Thyroid gland (tissue), 4 donors: ENCODE measurements around the gene RPRD1B.

Source experiments
- POLR2A ChIP-seq, 2 donors: fragments of 450-650 bp; IDR thresholded peaks; one replicate each; pipeline ENCODE4 v1.6.1; 2017; ENCODE audit warnings: antibody characterized with exemption in 2 of 2, mild to moderate bottlenecking in 2 of 2, moderate library complexity in 1 of 2
- TF ChIP-seq, protein P1 (sequence below), 6 experiments: fragments of 200-600 bp in 3 of 6; fragments of 450-650 bp in 3 of 6; sonication (generic) in 3 of 6; IDR thresholded peaks; one replicate each; pipeline ENCODE4 v1.5.1; 2016 to 2019; ENCODE audit warnings: antibody characterized with exemption in 6 of 6, mild to moderate bottlenecking in 2 of 6, inconsistent platforms in 1 of 6, moderate library complexity in 1 of 6

DNA sequence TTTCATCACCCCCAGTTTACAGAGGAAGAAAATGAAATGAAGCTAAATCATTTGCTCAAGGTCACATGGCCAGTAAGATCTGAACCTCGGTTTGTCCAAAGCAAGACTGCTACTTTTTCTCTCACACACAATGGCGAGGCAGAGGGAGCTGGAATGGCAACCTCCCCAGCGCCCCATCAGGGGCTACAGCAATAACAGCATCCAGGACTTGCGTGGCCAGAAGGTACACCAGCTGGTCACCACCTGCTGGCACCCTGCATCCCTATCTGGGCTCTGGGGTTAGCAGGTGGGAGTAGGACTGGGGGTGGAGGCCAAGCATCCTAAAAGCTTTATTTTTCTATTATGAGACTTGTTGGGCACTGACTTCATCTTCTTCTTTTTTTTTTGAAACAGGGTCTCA lies 41.6 kb upstream of the RPRD1B start:
- TF ChIP-seq POLR2A (IDR thresholded peaks at IDR 0.05) = no peak
- TF ChIP-seq, protein P1, sequence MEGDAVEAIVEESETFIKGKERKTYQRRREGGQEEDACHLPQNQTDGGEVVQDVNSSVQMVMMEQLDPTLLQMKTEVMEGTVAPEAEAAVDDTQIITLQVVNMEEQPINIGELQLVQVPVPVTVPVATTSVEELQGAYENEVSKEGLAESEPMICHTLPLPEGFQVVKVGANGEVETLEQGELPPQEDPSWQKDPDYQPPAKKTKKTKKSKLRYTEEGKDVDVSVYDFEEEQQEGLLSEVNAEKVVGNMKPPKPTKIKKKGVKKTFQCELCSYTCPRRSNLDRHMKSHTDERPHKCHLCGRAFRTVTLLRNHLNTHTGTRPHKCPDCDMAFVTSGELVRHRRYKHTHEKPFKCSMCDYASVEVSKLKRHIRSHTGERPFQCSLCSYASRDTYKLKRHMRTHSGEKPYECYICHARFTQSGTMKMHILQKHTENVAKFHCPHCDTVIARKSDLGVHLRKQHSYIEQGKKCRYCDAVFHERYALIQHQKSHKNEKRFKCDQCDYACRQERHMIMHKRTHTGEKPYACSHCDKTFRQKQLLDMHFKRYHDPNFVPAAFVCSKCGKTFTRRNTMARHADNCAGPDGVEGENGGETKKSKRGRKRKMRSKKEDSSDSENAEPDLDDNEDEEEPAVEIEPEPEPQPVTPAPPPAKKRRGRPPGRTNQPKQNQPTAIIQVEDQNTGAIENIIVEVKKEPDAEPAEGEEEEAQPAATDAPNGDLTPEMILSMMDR (IDR thresholded peaks at IDR 0.05) = no peak
